GM11168 (cell line): ENCODE measurements around the gene SECISBP2.
"Not testable (repeated sequence)": the region's sequence is repeated elsewhere in the genome, so short reads cannot be mapped to it uniquely, and the experiment has no call there.

ENCODE experiments used
- in situ Hi-C: fragments of 300-500 bp; cut with MboI; formaldehyde crosslinking; loops from one replicate; pipeline ENCODE4 v1.12.0; 2022; ENCODE audit warnings: low sequenced_read_pairs; ENCODE audit not compliant: unreplicated experiment

The SECISBP2 gene

DNA sequence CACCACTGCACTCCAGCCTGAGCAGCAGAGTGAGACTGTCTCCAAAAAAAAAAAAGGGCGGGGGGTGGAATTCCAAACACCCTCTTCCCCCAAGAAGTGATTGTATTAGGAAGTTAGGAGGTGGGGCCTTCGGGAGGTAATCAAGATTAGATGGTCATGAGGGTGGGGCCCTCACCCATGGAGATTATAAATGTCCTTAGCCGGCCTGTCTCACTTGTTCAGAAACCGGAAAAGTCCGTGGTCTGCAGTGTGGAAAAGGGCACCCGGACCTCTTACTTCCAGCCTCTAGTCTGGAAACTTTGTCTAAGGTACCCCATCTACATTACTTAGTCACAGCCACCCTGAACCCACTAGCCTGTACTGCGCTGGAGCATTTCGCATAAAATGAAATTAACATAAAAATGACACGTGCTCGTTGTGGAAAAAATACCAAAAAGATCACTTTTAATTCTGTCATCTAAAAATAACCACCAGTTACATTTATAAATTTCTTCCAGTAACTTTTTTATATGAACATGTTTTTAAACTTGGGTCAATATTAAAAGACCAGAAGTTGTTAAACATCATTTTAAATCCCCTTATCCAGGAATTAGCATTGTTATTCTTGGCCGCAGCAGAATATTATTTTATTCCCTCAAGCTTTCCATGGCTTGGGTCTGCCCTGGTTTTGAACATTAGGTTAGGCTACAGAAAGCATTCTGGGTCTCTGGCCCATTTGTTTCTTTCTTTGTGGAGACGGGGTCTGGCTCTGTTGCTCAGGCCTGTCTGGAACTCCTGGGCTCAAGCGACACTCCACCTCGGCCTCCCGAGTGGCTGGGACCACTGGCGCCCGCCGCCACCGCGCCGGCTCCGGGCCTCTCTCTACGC, 8.5 kb upstream of the SECISBP2 start:
- in situ Hi-C loops: no loop called here

DNA sequence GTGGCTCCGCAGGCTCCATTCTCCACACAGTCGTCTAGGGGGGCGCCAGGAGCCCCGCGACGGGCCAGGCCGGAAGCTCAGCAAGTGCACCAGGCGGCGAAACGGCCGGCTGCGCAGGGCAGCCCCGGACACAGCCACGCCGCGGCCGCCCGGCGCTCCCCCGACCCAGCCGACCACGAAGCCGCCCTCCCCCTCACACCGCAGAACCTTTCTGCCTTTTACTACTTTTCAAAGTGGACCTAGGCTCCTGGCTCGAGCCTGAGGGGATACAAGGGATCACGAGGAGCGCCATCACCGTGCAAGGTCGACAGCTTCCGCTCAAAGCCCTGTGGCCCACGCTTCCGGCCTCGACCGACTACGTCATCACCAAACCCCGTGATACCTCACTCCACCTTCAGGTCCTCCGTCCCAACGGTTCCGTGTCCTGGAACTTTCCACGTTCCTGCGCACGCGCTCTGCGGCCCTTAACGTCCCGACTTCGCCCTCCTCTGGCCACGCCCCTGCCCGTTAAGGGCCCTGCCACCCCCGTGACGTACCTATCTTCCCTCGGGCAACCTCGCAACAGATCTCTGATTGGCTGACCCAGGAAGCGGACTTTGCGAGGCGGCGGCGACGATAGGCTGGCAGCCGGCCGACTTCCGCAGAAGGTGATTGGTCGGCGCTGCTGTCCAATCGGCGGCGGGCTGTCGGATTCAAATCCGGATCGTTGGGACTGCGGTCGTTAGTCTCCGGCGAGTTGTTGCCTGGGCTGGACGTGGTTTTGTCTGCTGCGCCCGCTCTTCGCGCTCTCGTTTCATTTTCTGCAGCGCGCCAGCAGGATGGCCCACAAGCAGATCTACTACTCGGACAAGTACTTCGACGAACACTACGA, 7.6 kb upstream of the SECISBP2 start, which contains the start of gene CKS2:
Gene CKS2, plus strand, starts transcription at position 721 of the 871 bp plus-strand sequence. Its CDS starts 98 bp downstream, at position 819.
- in situ Hi-C loops: no loop called here

DNA sequence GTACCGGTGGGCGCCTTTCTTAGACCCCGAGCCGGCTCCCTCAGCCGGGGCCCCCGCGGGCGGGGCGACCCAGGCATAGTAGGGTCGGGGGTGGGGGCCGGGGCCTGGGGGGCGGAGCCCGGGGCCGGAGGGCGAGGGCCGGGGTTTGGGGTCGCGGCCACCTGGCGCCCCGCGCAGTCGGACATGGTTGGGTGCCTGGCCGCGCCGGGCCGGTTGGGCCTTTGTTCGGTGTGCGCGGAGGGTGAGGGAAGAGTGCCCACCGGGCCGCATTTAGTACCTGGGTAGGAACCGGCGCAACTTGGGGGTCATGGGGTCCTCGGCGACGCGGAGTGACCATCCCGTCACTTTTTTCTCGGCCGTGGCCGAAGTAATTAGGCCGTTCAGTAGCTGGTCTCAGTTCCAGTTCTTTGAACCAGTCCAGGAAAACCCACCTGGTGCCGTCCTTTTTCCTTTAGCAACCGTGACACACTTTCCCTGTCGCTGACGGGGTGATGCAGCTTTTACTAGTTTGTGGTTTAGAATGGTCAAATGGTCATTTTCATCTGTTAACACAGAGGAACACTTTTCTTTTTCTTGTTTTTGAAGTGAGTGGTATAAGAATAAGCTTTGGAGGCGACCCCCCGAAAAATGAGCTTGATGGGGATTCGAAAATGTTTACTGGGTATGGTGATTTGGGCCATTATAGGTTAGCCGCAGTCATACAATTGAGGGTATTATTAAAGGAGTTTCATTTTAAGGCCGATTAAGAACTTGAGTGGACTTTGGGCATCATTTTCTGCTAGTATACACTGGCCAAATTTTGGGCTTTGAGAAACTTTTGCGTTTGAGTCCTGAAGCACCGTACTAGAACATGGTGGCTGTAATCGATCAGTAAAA, 6.7 kb upstream of the SECISBP2 start:
- in situ Hi-C loops: no loop called here

DNA sequence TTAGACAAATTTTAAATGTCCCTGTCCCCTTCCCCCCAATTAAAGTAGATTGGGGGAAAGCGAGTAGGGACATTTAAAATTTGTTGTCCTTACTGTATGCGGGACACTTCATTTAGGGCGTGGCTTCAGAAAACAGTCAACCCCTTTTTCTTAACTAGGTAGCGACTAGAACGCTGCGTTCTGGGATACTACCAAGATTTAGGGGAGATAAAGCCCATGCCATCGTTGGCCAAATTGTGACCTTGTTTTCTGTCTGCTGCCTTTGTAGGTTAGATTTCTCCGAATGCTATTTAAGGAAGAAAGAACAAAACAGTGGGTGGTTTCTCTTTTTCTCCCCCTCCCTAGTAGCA, 6.1 kb upstream of the SECISBP2 start:
- in situ Hi-C loops: no loop called here

DNA sequence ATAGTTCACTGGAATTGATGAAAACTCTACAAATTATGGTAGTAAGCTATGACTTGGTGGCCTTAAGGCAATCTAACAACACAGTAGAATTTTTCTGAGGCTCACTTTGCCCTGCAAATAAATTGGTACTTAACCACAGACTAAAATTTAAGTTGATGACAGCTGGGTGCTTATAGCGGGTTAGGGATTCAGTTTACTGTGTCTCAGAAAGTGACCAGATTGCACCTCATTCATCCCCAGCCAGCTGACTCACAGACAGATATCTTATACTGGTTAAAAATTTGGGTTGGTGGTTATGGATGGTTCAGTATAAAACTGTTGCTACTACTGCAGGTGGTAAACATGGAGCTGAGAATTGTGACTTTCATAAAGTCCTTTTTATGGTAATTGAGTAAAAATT, 4.5 kb upstream of the SECISBP2 start:
- in situ Hi-C loops: no loop called here

GRCh38 chr9:89314955-89315354, 3.3 kb upstream of the SECISBP2 start:
- in situ Hi-C loops: no loop called here

- in situ Hi-C loops: no loop called here
These were observed 2.8 kb upstream of the SECISBP2 start for GRCh38 chr9:89315482-89315881.

- in situ Hi-C loops: no loop called here
These were observed 1.0 kb upstream of the SECISBP2 start for GRCh38 chr9:89317282-89317681.

DNA sequence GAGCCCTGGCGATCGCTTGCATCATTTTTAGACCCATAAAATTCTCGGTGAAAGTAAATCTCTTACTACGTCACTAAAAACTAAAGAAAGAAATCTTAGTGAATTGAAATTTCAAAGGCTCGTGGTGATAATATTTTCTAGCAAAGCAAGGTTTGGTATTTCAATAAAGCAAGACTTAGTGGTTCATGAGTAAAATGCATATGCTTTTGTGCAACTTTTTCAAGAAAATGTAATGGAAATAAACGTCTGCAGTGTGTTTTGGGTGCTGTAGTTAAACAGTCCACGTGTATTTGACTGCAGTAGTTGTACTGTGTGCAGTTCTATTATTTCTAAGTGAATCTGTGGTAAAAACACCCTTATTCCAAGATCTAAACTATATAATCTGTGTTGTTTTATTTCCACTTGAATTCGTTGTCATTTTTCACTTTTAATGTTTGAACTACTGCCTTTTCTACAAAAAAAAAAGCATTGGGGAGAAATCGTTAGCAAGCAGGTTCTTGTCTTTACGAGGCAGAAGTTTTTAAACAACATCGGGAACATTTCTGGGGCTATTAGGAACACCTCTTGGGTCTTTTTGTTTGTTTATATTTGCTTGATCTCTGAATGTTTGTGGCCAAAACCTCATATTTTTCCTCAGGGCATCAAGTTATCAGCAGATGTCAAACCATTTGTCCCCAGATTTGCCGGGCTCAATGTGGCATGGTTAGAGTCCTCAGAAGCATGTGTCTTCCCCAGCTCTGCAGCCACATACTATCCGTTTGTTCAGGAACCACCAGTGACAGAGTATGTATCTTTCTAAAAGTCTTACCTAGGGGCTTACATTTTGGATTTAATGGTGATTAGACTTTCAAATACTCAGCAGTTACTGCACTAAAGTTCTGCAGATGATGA, 960 bp downstream of the SECISBP2 start:
- in situ Hi-C loops: no loop called here

- in situ Hi-C loops: no loop called here
These were observed 5.1 kb downstream of the SECISBP2 start for GRCh38 chr9:89323390-89323789.

- in situ Hi-C loops: no loop called here
These were observed 7.4 kb downstream of the SECISBP2 start for GRCh38 chr9:89325733-89326132.

- in situ Hi-C loops: no loop called here
These were observed 9.8 kb downstream of the SECISBP2 start for GRCh38 chr9:89328064-89328463.

GRCh38 chr9:89329917-89330316, 11.6 kb downstream of the SECISBP2 start:
- in situ Hi-C loops: no loop called here

GRCh38 chr9:89330513-89330912, 12.2 kb downstream of the SECISBP2 start:
- in situ Hi-C loops: no loop called here

DNA sequence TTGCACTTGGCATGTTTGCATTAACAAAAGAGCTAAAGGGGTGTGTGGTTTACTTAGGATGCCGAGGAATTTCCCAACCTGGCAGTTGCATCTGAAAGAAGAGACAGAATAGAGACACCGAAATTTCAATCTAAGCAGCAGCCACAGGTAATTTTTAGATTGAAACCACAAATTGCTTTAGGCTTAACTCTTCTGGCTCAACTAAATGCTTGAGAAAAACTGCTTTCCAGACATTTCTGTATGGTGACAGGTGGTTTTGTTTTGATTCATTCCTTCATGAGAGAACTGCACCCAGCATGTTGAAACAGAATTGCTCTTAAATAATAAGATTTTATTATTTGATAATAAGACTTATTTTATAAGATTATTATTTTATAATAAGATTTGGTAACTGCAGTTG, 21.5 kb downstream of the SECISBP2 start:
- in situ Hi-C loops: no loop called here

- in situ Hi-C loops: no loop called here
These were observed 22.0 kb downstream of the SECISBP2 start for GRCh38 chr9:89340332-89340731.

DNA sequence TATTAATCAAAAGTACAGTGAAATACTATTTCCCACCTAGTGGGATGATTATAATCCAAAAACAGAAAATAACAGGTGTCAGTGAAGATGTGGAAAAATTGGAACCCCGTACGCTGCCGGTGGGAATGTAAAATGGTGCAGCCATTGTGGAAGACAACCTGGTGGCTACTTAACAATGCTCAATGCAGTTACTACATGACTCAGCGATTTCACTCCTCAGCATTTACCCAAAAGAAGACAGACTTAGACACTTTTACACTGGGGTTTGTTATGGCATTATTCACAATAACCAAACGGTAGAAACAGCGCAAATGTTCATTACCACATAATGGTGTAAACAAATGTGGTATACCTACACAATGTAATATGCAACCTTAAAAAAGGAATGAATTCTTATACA, 23.9 kb downstream of the SECISBP2 start:
- in situ Hi-C loops: no loop called here

DNA sequence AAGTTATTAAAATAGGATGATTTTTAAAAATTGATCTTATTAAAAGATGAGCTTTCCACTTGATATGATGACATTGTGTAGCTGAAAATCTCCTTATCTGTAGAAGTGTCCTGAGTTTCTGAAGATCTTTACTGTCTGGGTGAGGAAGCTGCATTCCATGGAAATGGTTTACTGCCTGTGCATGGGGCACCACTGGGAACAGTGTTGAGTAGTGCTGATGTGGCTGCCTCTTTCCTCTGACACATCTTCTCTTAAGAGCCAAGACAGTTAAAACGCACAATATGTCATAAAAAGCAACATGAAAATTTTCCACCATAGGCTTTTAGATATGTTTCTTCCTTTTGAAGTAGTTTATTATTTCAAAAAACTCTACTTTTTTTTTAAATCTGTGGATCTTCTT, 24.6 kb downstream of the SECISBP2 start:
- in situ Hi-C loops: no loop called here

GRCh38 chr9:89343812-89344211, 25.5 kb downstream of the SECISBP2 start:
- in situ Hi-C loops: not testable (repeated sequence)
